Measurements from ENCODE around the gene RFX3.

RFX3 gene

GRCh38 chr9:3475300-3476020, 50.3 kb downstream of the RFX3 start:
- no peak for DNase-seq

- no peak for DNase-seq
Observed at GRCh38 chr9:3474821-3475220, 51.0 kb downstream of the RFX3 start.

GRCh38 chr9:3473405-3473804, 52.4 kb downstream of the RFX3 start:
- DNase-seq = no peak

GRCh38 chr9:3471883-3472282, 53.9 kb downstream of the RFX3 start:
- DNase-seq = no peak

GRCh38 chr9:3468421-3469205, 57.2 kb downstream of the RFX3 start:
- no peak for DNase-seq

GRCh38 chr9:3467593-3468219, 58.1 kb downstream of the RFX3 start:
- peak; percentile 31 to 39 for DNase-seq

GRCh38 chr9:3464033-3464638, 61.7 kb downstream of the RFX3 start:
- no peak for DNase-seq

GRCh38 chr9:3458806-3459475, 66.9 kb downstream of the RFX3 start:
- no peak for DNase-seq

GRCh38 chr9:3457175-3457574, 68.6 kb downstream of the RFX3 start:
- no peak for DNase-seq

- DNase-seq = no peak
Observed at GRCh38 chr9:3455717-3456116, 70.1 kb downstream of the RFX3 start.

GRCh38 chr9:3455094-3455493, 70.7 kb downstream of the RFX3 start:
- DNase-seq = no peak

- DNase-seq = no peak
Observed at GRCh38 chr9:3451956-3452355, 73.8 kb downstream of the RFX3 start.

- peak in 1 of 2 donors; percentile 38 for DNase-seq
Observed at GRCh38 chr9:3447788-3448187, 78.0 kb downstream of the RFX3 start.

- DNase-seq = no peak
Observed at GRCh38 chr9:3447143-3447542, 78.7 kb downstream of the RFX3 start.

- DNase-seq = no peak
Observed at GRCh38 chr9:3446313-3446712, 79.5 kb downstream of the RFX3 start.

GRCh38 chr9:3444016-3444415, 81.8 kb downstream of the RFX3 start:
- DNase-seq = no peak

GRCh38 chr9:3441197-3441816, 84.5 kb downstream of the RFX3 start:
- peak; percentile 4 to 10 for DNase-seq

GRCh38 chr9:3436629-3437420, 89.0 kb downstream of the RFX3 start:
- no peak for DNase-seq

- no peak for DNase-seq
Observed at GRCh38 chr9:3435732-3436131, 90.1 kb downstream of the RFX3 start.

GRCh38 chr9:3434594-3434993, 91.2 kb downstream of the RFX3 start:
- DNase-seq = no peak

- no peak for DNase-seq
Observed at GRCh38 chr9:3433754-3434153, 92.0 kb downstream of the RFX3 start.

GRCh38 chr9:3433066-3433465, 92.7 kb downstream of the RFX3 start:
- DNase-seq = no peak

All from hippocampal formation (tissue), 2 donors.